GM23338 (cell line): ENCODE data around the gene RBM46.

Source experiments
- CREB1 ChIP-seq: fragments of 250-450 bp; sonication (Bioruptor Pico); IDR thresholded peaks from 2 replicates; pipeline ENCODE4 v1.5.0; 2020; ENCODE audit warnings: low read depth, mild to moderate bottlenecking, moderate library complexity
- EZH2 ChIP-seq: fragments of 200-600 bp; sonication (generic); IDR thresholded peaks from one replicate; pipeline ENCODE4 v1.8.0; 2017; ENCODE audit warnings: antibody characterized with exemption, mild to moderate bottlenecking, low read depth; ENCODE audit not compliant: unreplicated experiment
- EZH2phosphoT487 ChIP-seq: fragments of 200-600 bp; sonication (generic); IDR thresholded peaks from one replicate; pipeline ENCODE4 v1.8.1; 2018; ENCODE audit warnings: antibody characterized with exemption; ENCODE audit not compliant: unreplicated experiment
- JUNB ChIP-seq: IDR thresholded peaks from one replicate; pipeline ENCODE4 v1.6.1; 2016; ENCODE audit warnings: antibody characterized with exemption; ENCODE audit not compliant: unreplicated experiment
- POLR2AphosphoS5 ChIP-seq: IDR thresholded peaks from 2 replicates; pipeline ENCODE4 v1.6.1; 2016; ENCODE audit warnings: antibody characterized with exemption, low read depth
- STAT1 ChIP-seq: IDR thresholded peaks from one replicate; pipeline ENCODE4 v1.6.1; 2016; ENCODE audit warnings: antibody characterized with exemption; ENCODE audit not compliant: unreplicated experiment
- ZNF331 ChIP-seq: fragments of 250-450 bp; sonication (Bioruptor Pico); IDR thresholded peaks from 2 replicates; pipeline ENCODE4 v1.5.0; 2020; ENCODE audit warnings: low read depth, mild to moderate bottlenecking, moderate library complexity
- TF ChIP-seq, protein P1 (sequence below), 2 experiments: fragments of 200-600 bp in 1 of 2; sonication (generic) in 1 of 2; conservative IDR thresholded peaks; 2 replicates each; pipeline versions ENCODE4 v1.5.1 to v1.6.1; 2016 to 2017; ENCODE audit warnings: antibody characterized with exemption in 2 of 2, low read depth in 2 of 2, mild to moderate bottlenecking in 2 of 2, moderate library complexity in 1 of 2
- TF ChIP-seq, protein P2 (sequence below): fragments of 250-450 bp; sonication (Bioruptor Pico); IDR thresholded peaks from 2 replicates; pipeline ENCODE4 v1.5.0; 2020; ENCODE audit warnings: mild to moderate bottlenecking, moderate library complexity
- TF ChIP-seq, protein P3 (sequence below): IDR thresholded peaks from 2 replicates; pipeline ENCODE4 v1.6.1; 2016; ENCODE audit warnings: antibody characterized with exemption

DNA sequence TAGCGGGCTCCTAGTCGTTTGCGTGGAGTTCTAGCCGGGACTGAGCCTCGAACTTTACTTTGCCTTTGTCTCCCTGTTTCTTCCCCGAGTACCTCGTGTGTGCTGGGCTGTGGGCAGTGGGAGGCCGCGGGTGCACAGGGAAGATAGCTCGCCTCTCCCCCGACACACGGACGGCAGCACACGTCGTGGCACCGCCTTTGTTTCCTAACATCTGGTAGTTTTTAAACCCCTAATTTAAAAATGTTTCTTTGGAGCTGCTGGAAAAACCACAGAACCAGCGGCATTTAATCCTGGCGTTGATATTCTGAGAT is 866 bp downstream of the RBM46 start:
- TF ChIP-seq EZH2 (no peak), POLR2AphosphoS5 (no peak), STAT1 (no peak), CREB1 (CRISPR knock-in tag) (no peak), JUNB (no peak), EZH2phosphoT487 (no peak), ZNF331 (CRISPR knock-in tag) (no peak)
- TF ChIP-seq, protein P1, sequence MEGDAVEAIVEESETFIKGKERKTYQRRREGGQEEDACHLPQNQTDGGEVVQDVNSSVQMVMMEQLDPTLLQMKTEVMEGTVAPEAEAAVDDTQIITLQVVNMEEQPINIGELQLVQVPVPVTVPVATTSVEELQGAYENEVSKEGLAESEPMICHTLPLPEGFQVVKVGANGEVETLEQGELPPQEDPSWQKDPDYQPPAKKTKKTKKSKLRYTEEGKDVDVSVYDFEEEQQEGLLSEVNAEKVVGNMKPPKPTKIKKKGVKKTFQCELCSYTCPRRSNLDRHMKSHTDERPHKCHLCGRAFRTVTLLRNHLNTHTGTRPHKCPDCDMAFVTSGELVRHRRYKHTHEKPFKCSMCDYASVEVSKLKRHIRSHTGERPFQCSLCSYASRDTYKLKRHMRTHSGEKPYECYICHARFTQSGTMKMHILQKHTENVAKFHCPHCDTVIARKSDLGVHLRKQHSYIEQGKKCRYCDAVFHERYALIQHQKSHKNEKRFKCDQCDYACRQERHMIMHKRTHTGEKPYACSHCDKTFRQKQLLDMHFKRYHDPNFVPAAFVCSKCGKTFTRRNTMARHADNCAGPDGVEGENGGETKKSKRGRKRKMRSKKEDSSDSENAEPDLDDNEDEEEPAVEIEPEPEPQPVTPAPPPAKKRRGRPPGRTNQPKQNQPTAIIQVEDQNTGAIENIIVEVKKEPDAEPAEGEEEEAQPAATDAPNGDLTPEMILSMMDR (conservative IDR thresholded peaks at IDR 0.05; ENCODE audit: low read depth in 2 of 2), result no peak
- TF ChIP-seq, protein P2, sequence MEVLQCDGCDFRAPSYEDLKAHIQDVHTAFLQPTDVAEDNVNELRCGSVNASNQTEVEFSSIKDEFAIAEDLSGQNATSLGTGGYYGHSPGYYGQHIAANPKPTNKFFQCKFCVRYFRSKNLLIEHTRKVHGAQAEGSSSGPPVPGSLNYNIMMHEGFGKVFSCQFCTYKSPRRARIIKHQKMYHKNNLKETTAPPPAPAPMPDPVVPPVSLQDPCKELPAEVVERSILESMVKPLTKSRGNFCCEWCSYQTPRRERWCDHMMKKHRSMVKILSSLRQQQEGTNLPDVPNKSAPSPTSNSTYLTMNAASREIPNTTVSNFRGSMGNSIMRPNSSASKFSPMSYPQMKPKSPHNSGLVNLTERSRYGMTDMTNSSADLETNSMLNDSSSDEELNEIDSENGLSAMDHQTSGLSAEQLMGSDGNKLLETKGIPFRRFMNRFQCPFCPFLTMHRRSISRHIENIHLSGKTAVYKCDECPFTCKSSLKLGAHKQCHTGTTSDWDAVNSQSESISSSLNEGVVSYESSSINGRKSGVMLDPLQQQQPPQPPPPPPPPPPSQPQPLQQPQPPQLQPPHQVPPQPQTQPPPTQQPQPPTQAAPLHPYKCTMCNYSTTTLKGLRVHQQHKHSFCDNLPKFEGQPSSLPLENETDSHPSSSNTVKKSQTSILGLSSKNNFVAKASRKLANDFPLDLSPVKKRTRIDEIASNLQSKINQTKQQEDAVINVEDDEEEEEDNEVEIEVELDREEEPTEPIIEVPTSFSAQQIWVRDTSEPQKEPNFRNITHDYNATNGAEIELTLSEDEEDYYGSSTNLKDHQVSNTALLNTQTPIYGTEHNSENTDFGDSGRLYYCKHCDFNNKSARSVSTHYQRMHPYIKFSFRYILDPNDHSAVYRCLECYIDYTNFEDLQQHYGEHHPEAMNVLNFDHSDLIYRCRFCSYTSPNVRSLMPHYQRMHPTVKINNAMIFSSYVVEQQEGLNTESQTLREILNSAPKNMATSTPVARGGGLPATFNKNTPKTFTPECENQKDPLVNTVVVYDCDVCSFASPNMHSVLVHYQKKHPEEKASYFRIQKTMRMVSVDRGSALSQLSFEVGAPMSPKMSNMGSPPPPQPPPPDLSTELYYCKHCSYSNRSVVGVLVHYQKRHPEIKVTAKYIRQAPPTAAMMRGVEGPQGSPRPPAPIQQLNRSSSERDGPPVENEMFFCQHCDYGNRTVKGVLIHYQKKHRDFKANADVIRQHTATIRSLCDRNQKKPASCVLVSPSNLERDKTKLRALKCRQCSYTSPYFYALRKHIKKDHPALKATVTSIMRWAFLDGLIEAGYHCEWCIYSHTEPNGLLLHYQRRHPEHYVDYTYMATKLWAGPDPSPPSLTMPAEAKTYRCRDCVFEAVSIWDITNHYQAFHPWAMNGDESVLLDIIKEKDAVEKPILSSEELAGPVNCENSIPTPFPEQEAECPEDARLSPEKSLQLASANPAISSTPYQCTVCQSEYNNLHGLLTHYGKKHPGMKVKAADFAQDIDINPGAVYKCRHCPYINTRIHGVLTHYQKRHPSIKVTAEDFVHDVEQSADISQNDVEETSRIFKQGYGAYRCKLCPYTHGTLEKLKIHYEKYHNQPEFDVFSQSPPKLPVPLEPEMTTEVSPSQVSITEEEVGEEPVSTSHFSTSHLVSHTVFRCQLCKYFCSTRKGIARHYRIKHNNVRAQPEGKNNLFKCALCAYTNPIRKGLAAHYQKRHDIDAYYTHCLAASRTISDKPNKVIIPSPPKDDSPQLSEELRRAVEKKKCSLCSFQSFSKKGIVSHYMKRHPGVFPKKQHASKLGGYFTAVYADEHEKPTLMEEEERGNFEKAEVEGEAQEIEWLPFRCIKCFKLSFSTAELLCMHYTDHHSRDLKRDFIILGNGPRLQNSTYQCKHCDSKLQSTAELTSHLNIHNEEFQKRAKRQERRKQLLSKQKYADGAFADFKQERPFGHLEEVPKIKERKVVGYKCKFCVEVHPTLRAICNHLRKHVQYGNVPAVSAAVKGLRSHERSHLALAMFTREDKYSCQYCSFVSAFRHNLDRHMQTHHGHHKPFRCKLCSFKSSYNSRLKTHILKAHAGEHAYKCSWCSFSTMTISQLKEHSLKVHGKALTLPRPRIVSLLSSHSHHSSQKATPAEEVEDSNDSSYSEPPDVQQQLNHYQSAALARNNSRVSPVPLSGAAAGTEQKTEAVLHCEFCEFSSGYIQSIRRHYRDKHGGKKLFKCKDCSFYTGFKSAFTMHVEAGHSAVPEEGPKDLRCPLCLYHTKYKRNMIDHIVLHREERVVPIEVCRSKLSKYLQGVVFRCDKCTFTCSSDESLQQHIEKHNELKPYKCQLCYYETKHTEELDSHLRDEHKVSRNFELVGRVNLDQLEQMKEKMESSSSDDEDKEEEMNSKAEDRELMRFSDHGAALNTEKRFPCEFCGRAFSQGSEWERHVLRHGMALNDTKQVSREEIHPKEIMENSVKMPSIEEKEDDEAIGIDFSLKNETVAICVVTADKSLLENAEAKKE, result no peak
- TF ChIP-seq, protein P3, sequence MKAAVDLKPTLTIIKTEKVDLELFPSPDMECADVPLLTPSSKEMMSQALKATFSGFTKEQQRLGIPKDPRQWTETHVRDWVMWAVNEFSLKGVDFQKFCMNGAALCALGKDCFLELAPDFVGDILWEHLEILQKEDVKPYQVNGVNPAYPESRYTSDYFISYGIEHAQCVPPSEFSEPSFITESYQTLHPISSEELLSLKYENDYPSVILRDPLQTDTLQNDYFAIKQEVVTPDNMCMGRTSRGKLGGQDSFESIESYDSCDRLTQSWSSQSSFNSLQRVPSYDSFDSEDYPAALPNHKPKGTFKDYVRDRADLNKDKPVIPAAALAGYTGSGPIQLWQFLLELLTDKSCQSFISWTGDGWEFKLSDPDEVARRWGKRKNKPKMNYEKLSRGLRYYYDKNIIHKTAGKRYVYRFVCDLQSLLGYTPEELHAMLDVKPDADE, result no peak
